ENCODE results near the gene MAN1A2. TPM values are rescaled to one million over a fixed set of nuclear protein-coding genes. Genes with fewer than 3 reads are reported as not detected.

MAN1A2 gene
- total and polyA plus RNA-seq, 10 of the 15 experiments (the other 5 are each of a cell fraction or from before 2014, with no cell fraction given): 2.8 to 23.6 (median 16.0) TPM

DNA sequence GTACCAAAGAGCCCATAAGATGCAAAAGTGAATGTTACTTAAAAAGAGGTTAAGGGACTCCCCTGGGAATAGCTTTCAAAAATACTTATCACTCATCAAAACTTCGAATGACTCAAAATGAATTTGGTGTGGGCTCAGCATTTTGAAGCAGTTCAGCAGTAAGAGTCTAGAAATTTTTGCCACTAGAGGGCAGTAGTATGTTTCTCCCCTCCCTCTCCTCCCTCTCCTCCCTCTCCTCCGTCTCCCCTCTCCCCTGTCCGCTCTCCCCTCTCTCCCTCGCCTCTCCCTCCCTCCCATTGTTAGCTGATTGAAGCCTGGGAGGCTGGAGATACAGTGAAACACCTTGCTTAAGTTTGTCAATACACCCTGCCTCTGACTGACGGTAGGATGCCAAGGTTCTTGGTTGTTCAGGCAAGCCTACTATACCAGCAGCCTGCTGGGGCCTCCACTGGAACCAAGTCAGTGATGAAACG lies 167.8 kb downstream of the MAN1A2 start (continued):
- TF ChIP-seq ETV6 (conservative IDR thresholded peaks at IDR 0.05 in 1 of 2, IDR thresholded peaks at IDR 0.05 in 1 of 2; ENCODE audit: borderline replicate concordance in 1 of 2, low read depth in 1 of 2) (no peak), CREB1 (IDR thresholded peaks at IDR 0.05; ENCODE audit: low read depth) (no peak), NFXL1 (IDR thresholded peaks at IDR 0.05; ENCODE audit: borderline replicate concordance) (no peak), RFX5 (IDR thresholded peaks at IDR 0.05; ENCODE audit: low read depth, low read length) (no peak), MEF2B (IDR thresholded peaks at IDR 0.05; ENCODE audit: partially characterized antibody, poor library complexity, severe bottlenecking) (peak; percentile 93), SREBF1 (IDR thresholded peaks at IDR 0.05; ENCODE audit: low read length) (no peak), NBN (IDR thresholded peaks at IDR 0.05) (no peak), CBX5 (IDR thresholded peaks at IDR 0.05; ENCODE audit: low read depth) (no peak)
- TF ChIP-seq, protein P1, sequence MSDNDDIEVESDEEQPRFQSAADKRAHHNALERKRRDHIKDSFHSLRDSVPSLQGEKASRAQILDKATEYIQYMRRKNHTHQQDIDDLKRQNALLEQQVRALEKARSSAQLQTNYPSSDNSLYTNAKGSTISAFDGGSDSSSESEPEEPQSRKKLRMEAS (IDR thresholded peaks at IDR 0.05; ENCODE audit: low read depth, low read length): no peak
- TF ChIP-seq, protein P2, sequence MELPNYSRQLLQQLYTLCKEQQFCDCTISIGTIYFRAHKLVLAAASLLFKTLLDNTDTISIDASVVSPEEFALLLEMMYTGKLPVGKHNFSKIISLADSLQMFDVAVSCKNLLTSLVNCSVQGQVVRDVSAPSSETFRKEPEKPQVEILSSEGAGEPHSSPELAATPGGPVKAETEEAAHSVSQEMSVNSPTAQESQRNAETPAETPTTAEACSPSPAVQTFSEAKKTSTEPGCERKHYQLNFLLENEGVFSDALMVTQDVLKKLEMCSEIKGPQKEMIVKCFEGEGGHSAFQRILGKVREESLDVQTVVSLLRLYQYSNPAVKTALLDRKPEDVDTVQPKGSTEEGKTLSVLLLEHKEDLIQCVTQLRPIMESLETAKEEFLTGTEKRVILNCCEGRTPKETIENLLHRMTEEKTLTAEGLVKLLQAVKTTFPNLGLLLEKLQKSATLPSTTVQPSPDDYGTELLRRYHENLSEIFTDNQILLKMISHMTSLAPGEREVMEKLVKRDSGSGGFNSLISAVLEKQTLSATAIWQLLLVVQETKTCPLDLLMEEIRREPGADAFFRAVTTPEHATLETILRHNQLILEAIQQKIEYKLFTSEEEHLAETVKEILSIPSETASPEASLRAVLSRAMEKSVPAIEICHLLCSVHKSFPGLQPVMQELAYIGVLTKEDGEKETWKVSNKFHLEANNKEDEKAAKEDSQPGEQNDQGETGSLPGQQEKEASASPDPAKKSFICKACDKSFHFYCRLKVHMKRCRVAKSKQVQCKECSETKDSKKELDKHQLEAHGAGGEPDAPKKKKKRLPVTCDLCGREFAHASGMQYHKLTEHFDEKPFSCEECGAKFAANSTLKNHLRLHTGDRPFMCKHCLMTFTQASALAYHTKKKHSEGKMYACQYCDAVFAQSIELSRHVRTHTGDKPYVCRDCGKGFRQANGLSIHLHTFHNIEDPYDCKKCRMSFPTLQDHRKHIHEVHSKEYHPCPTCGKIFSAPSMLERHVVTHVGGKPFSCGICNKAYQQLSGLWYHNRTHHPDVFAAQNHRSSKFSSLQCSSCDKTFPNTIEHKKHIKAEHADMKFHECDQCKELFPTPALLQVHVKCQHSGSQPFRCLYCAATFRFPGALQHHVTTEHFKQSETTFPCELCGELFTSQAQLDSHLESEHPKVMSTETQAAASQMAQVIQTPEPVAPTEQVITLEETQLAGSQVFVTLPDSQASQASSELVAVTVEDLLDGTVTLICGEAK (IDR thresholded peaks at IDR 0.05; ENCODE audit: borderline replicate concordance): no peak
- TF ChIP-seq, protein P3, sequence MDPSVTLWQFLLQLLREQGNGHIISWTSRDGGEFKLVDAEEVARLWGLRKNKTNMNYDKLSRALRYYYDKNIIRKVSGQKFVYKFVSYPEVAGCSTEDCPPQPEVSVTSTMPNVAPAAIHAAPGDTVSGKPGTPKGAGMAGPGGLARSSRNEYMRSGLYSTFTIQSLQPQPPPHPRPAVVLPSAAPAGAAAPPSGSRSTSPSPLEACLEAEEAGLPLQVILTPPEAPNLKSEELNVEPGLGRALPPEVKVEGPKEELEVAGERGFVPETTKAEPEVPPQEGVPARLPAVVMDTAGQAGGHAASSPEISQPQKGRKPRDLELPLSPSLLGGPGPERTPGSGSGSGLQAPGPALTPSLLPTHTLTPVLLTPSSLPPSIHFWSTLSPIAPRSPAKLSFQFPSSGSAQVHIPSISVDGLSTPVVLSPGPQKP (IDR thresholded peaks at IDR 0.05; ENCODE audit: low read depth, low read length): no peak
- TF ChIP-seq, protein P4, sequence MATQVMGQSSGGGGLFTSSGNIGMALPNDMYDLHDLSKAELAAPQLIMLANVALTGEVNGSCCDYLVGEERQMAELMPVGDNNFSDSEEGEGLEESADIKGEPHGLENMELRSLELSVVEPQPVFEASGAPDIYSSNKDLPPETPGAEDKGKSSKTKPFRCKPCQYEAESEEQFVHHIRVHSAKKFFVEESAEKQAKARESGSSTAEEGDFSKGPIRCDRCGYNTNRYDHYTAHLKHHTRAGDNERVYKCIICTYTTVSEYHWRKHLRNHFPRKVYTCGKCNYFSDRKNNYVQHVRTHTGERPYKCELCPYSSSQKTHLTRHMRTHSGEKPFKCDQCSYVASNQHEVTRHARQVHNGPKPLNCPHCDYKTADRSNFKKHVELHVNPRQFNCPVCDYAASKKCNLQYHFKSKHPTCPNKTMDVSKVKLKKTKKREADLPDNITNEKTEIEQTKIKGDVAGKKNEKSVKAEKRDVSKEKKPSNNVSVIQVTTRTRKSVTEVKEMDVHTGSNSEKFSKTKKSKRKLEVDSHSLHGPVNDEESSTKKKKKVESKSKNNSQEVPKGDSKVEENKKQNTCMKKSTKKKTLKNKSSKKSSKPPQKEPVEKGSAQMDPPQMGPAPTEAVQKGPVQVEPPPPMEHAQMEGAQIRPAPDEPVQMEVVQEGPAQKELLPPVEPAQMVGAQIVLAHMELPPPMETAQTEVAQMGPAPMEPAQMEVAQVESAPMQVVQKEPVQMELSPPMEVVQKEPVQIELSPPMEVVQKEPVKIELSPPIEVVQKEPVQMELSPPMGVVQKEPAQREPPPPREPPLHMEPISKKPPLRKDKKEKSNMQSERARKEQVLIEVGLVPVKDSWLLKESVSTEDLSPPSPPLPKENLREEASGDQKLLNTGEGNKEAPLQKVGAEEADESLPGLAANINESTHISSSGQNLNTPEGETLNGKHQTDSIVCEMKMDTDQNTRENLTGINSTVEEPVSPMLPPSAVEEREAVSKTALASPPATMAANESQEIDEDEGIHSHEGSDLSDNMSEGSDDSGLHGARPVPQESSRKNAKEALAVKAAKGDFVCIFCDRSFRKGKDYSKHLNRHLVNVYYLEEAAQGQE (IDR thresholded peaks at IDR 0.05; ENCODE audit: low read depth, low read length): no peak
- TF ChIP-seq, protein P5, sequence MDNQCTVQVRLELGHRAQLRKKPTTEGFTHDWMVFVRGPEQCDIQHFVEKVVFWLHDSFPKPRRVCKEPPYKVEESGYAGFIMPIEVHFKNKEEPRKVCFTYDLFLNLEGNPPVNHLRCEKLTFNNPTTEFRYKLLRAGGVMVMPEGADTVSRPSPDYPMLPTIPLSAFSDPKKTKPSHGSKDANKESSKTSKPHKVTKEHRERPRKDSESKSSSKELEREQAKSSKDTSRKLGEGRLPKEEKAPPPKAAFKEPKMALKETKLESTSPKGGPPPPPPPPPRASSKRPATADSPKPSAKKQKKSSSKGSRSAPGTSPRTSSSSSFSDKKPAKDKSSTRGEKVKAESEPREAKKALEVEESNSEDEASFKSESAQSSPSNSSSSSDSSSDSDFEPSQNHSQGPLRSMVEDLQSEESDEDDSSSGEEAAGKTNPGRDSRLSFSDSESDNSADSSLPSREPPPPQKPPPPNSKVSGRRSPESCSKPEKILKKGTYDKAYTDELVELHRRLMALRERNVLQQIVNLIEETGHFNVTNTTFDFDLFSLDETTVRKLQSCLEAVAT (IDR thresholded peaks at IDR 0.05): no peak
- TF ChIP-seq, protein P6, sequence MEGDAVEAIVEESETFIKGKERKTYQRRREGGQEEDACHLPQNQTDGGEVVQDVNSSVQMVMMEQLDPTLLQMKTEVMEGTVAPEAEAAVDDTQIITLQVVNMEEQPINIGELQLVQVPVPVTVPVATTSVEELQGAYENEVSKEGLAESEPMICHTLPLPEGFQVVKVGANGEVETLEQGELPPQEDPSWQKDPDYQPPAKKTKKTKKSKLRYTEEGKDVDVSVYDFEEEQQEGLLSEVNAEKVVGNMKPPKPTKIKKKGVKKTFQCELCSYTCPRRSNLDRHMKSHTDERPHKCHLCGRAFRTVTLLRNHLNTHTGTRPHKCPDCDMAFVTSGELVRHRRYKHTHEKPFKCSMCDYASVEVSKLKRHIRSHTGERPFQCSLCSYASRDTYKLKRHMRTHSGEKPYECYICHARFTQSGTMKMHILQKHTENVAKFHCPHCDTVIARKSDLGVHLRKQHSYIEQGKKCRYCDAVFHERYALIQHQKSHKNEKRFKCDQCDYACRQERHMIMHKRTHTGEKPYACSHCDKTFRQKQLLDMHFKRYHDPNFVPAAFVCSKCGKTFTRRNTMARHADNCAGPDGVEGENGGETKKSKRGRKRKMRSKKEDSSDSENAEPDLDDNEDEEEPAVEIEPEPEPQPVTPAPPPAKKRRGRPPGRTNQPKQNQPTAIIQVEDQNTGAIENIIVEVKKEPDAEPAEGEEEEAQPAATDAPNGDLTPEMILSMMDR (IDR thresholded peaks at IDR 0.05 in 2 of 3, conservative IDR thresholded peaks at IDR 0.05 in 1 of 3; ENCODE audit: control insufficient read depth in 2 of 3, extremely low read depth in 1 of 3, insufficient read depth in 1 of 3, low read depth in 3 of 3, low read length in 3 of 3): peak; percentile 60 to 76 (median 62)
- TF ChIP-seq, protein P7, sequence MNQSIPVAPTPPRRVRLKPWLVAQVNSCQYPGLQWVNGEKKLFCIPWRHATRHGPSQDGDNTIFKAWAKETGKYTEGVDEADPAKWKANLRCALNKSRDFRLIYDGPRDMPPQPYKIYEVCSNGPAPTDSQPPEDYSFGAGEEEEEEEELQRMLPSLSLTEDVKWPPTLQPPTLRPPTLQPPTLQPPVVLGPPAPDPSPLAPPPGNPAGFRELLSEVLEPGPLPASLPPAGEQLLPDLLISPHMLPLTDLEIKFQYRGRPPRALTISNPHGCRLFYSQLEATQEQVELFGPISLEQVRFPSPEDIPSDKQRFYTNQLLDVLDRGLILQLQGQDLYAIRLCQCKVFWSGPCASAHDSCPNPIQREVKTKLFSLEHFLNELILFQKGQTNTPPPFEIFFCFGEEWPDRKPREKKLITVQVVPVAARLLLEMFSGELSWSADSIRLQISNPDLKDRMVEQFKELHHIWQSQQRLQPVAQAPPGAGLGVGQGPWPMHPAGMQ (IDR thresholded peaks at IDR 0.05; ENCODE audit: borderline replicate concordance): no peak
